Endodermal cell (in vitro differentiated cells): ENCODE measurements around the gene UGT3A1. TPM values are rescaled to one million over a fixed set of nuclear protein-coding genes. Genes with fewer than 3 reads are reported as not detected.

Experiments used
- DNase-seq: peaks from one replicate; pipeline ENCODE4 v3.0.0-alpha.2; 2017
- H3K27ac ChIP-seq: 2 replicates; pipeline ENCODE4 v1.5.1; 2013; ENCODE audit warnings: mild to moderate bottlenecking, low read depth, low read length, moderate library complexity
- H3K27me3 ChIP-seq: 2 replicates; pipeline ENCODE4 v1.6.1; 2013; ENCODE audit warnings: mild to moderate bottlenecking, low read length, moderate library complexity; ENCODE audit not compliant: insufficient read depth, control insufficient read depth, poor library complexity, severe bottlenecking
- H3K36me3 ChIP-seq: 2 replicates; pipeline ENCODE4 v1.7.0; 2013; ENCODE audit warnings: mild to moderate bottlenecking, low read length, moderate library complexity; ENCODE audit not compliant: control insufficient read depth, insufficient read depth
- H3K4me1 ChIP-seq: one replicate; pipeline ENCODE4 v1.7.0; 2013; ENCODE audit warnings: low read length; ENCODE audit not compliant: control insufficient read depth, insufficient read depth
- H3K4me3 ChIP-seq: 2 replicates; pipeline ENCODE4 v1.5.1; 2013; ENCODE audit warnings: mild to moderate bottlenecking, low read length, moderate library complexity
- H3K9ac ChIP-seq: 2 replicates; pipeline ENCODE4 v1.6.1; 2013; ENCODE audit warnings: mild to moderate bottlenecking, low read length, moderate library complexity; ENCODE audit not compliant: poor library complexity, severe bottlenecking; ENCODE audit errors: extremely low read depth
- H3K9me3 ChIP-seq: 2 replicates; pipeline ENCODE4 v1.6.1; 2013; ENCODE audit warnings: mild to moderate bottlenecking, low read length, moderate library complexity; ENCODE audit not compliant: control insufficient read depth
- H3K27ac Mint-ChIP-seq: 2 replicates; pipeline ENCODE4 v1.8.0; 2020; ENCODE audit warnings: mixed read lengths
- H3K27me3 Mint-ChIP-seq: 2 replicates; pipeline ENCODE4 v1.8.0; 2021; ENCODE audit warnings: mild to moderate bottlenecking, mixed read lengths; ENCODE audit not compliant: insufficient read depth
- H3K36me3 Mint-ChIP-seq: 2 replicates; pipeline ENCODE4 v1.8.0; 2020; ENCODE audit warnings: low read depth, mixed read lengths
- H3K4me1 Mint-ChIP-seq: 2 replicates; pipeline ENCODE4 v1.8.0; 2020; ENCODE audit warnings: mixed read lengths
- H3K4me3 Mint-ChIP-seq: 2 replicates; pipeline ENCODE4 v1.8.0; 2020; ENCODE audit warnings: mild to moderate bottlenecking, moderate library complexity, mixed read lengths
- H3K9me3 Mint-ChIP-seq: 2 replicates; pipeline ENCODE4 v1.8.0; 2020; ENCODE audit warnings: mild to moderate bottlenecking, mixed read lengths
- CTCF ChIP-seq: fragments of 200-600 bp; sonication (generic); conservative IDR thresholded peaks from 2 replicates; pipeline ENCODE4 v1.5.0; 2021; ENCODE audit warnings: antibody characterized with exemption, mild to moderate bottlenecking
- WGBS, 2 experiments: methylation state at CpG; one replicate each; pipeline versions ENCODE4 v1.1.5 to v1.1.7; 2013; ENCODE audit warnings: missing lambda C conversion rate in 2 of 2, mixed read lengths in 1 of 2; ENCODE audit not compliant: insufficient coverage in 1 of 2, insufficient read length in 1 of 2; 5-methylcytosine and 5-hydroxymethylcytosine counted together
- total RNA-seq, 2 donors: library from RNA; stranded (reverse); fragmentation: NEBNext Ultra II Directional in 1 of 2; extraction: Animal tissue kit (Norgen Biotek cat#: 25700) in 1 of 2; gene quantifications; 2 replicates in 1 of 2; 3 replicates in 1 of 2; pipeline ENCODE4 v1.2.1, GENCODE V29; 2021

Gene UGT3A1
- total RNA-seq, 2 donors from 2014 or later = 4.7 to 10.6 TPM

- Mint-ChIP-seq H3K36me3 (no peaks in the 10 kb centered on the region), H3K27ac (no peak overlapping the region), H3K4me1 (peaks cover 7% of the 10 kb centered on the region), H3K27me3 (peaks cover 86% of the 10 kb centered on the region), H3K4me3 (no peak overlapping the region), H3K9me3 (peaks cover 4% of the 10 kb centered on the region)
- H3K4me3 ChIP-seq = no peak overlapping the region
- no peak for TF ChIP-seq CTCF
- H3K36me3 ChIP-seq = no peaks in the 10 kb centered on the region
- H3K9me3 ChIP-seq = no peaks in the 10 kb centered on the region
- H3K27me3 ChIP-seq = peaks cover 62% of the 10 kb centered on the region
- H3K27ac ChIP-seq = no peak overlapping the region
- no peak overlapping the region for H3K9ac ChIP-seq
- no peak for DNase-seq
- 77 to 79% methylated on average over 6 to 10 of the region's 10 CpGs for WGBS, 2 experiments
- no peaks in the 10 kb centered on the region for H3K4me1 ChIP-seq
Observed at GRCh38 chr5:35924122-35924949, 66.9 kb downstream of the UGT3A1 start.

GRCh38 chr5:35922468-35922867 is 68.7 kb downstream of the UGT3A1 start:
- Histone ChIP-seq H3K36me3 (no peaks in the 10 kb centered on the region), H3K4me1 (no peaks in the 10 kb centered on the region), H3K4me3 (no peak overlapping the region), H3K9me3 (no peaks in the 10 kb centered on the region), H3K27me3 (peaks cover 48% of the 10 kb centered on the region), H3K9ac (no peak overlapping the region), H3K27ac (no peak overlapping the region)
- H3K4me1 Mint-ChIP-seq = peaks cover 7% of the 10 kb centered on the region
- H3K27me3 Mint-ChIP-seq = peaks cover 76% of the 10 kb centered on the region
- DNase-seq = no peak
- no peak for TF ChIP-seq CTCF
- H3K4me3 Mint-ChIP-seq = no peak overlapping the region
- H3K27ac Mint-ChIP-seq = no peak overlapping the region
- peaks cover 6% of the 10 kb centered on the region for H3K9me3 Mint-ChIP-seq
- no peaks in the 10 kb centered on the region for H3K36me3 Mint-ChIP-seq
- 84 to 86% methylated on average over 7 of the region's 7 CpGs for WGBS, 2 experiments

DNA sequence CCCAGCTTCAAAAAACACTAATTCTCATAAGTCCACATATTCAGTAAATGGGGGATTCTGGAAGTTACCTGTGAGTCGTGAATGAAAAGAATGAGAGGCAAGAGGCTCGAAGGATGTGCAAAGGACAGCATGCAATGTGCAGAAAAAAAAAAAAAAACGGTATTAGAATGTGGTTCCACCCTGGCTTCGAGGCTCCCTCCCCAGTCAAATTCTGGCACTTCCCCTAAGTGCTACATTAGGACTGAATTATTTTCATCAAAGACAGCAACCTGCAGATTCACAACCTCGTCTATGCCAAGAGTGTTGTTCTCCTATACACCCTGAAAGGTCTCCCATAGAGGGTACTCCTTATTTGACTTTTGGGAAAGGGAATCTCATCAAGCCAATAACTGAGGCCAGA is 69.3 kb downstream of the UGT3A1 start:
- no peak overlapping the region for H3K9ac ChIP-seq
- H3K27me3 ChIP-seq = peaks cover 43% of the 10 kb centered on the region
- Mint-ChIP-seq H3K9me3 (peaks cover 6% of the 10 kb centered on the region), H3K4me3 (no peak overlapping the region), H3K36me3 (no peaks in the 10 kb centered on the region), H3K27ac (no peak overlapping the region), H3K27me3 (peaks cover 71% of the 10 kb centered on the region), H3K4me1 (peaks cover 7% of the 10 kb centered on the region)
- no peaks in the 10 kb centered on the region for H3K36me3 ChIP-seq
- no peak overlapping the region for H3K4me3 ChIP-seq
- DNase-seq = no peak
- H3K27ac ChIP-seq = no peak overlapping the region
- H3K9me3 ChIP-seq = no peaks in the 10 kb centered on the region
- WGBS, 2 experiments = 85 to 95% methylated on average over 4 to 5 of the region's 5 CpGs
- no peak for TF ChIP-seq CTCF
- no peaks in the 10 kb centered on the region for H3K4me1 ChIP-seq
